Panc1 (cell line): ENCODE results near the gene PGF. TPM values are rescaled to one million over a fixed set of nuclear protein-coding genes. Genes with fewer than 3 reads are reported as not detected.

ENCODE experiments used
- ATAC-seq: fragments of 200-7000 bp; cut with Tn5 transposase; 2 replicates; pipeline ENCODE4 v1.9.1; 2020; ENCODE audit warnings: mild to moderate bottlenecking, moderate library complexity
- BruUV-seq: library from RNA; stranded (reverse); fragments of 400-500 nt; replicated peaks from 2 replicates; lab custom pipeline; 2021; lab: Mats Ljungman, UMichigan
- CTCF ChIA-PET: fragments of 300-600 bp; sonication (Branson Sonifier 250); formaldehyde crosslinking; loops from one replicate; lab custom pipeline; 2022; ENCODE audit warnings: antibody characterized with exemption; lab: Charles Lee
- POLR2A ChIA-PET: fragments of 300-600 bp; sonication (Branson Sonifier 250); formaldehyde crosslinking; loops from one replicate; lab custom pipeline; 2022; ENCODE audit warnings: antibody characterized with exemption; lab: Charles Lee
- DNase-seq: peaks from one replicate; pipeline ENCODE4 v3.0.0-alpha.2; 2010; ENCODE audit warnings: low read depth, low spot score
- H3K27ac ChIP-seq: 2 replicates; pipeline ENCODE4 v1.5.1; 2011; ENCODE audit warnings: mild to moderate bottlenecking, low read length, inconsistent platforms
- H3K27me3 ChIP-seq: fragments of 200-500 bp; sonication (Bioruptor generic); 2 replicates; pipeline ENCODE4 v1.6.0; 2014; ENCODE audit warnings: low read length, inconsistent platforms; ENCODE audit not compliant: control insufficient read depth, insufficient read depth
- H3K36me3 ChIP-seq: fragments of 200-500 bp; sonication (Bioruptor generic); 2 replicates; pipeline ENCODE4 v1.5.1; 2014; ENCODE audit warnings: inconsistent platforms, mild to moderate bottlenecking, low read length, moderate library complexity; ENCODE audit not compliant: control insufficient read depth, insufficient read depth
- H3K4me1 ChIP-seq: 2 replicates; pipeline ENCODE4 v1.5.1; 2011; ENCODE audit warnings: inconsistent platforms, mild to moderate bottlenecking, low read length, moderate library complexity; ENCODE audit not compliant: control insufficient read depth, insufficient read depth
- H3K4me3 ChIP-seq, 2 experiments: 2 replicates each; pipeline ENCODE4 v1.5.1; 2011 to 2012; ENCODE audit warnings: low read depth in 2 of 2, low read length in 2 of 2, mild to moderate bottlenecking in 2 of 2, inconsistent platforms in 1 of 2, moderate library complexity in 1 of 2
- H3K9me3 ChIP-seq: fragments of 200-500 bp; sonication (Bioruptor generic); 2 replicates; pipeline ENCODE4 v1.5.1; 2014; ENCODE audit warnings: low read depth, mild to moderate bottlenecking, inconsistent platforms, low read length, moderate library complexity; ENCODE audit not compliant: control insufficient read depth, insufficient read depth
- POLR2AphosphoS5 ChIP-seq: IDR thresholded peaks from 2 replicates; pipeline ENCODE4 v1.6.1; 2012; ENCODE audit warnings: mild to moderate bottlenecking, low read depth, low read length, moderate library complexity
- SIN3A ChIP-seq: IDR thresholded peaks from 2 replicates; pipeline ENCODE4 v1.6.1; 2012; ENCODE audit warnings: low read depth, mild to moderate bottlenecking, low read length, moderate library complexity, borderline replicate concordance; ENCODE audit not compliant: insufficient read depth
- TCF7L2 ChIP-seq: IDR thresholded peaks from 2 replicates; pipeline ENCODE4 v1.6.1; 2011; ENCODE audit warnings: mild to moderate bottlenecking, low read depth, low read length, inconsistent platforms
- in situ Hi-C: cut with HindIII; loops from 2 replicates; pipeline ENCODE4 v1.10.0; 2016; ENCODE audit warnings: low sequenced_read_pairs, low pct_unique_long_range_greater_than_20kb
- intact Hi-C: fragments of 100-400 bp; cut with micrococcal nuclease; formaldehyde crosslinking; loops from one replicate; pipeline ENCODE4 v1.10.0; 2022; ENCODE audit not compliant: unreplicated experiment
- total RNA-seq: library from RNA; stranded (reverse); gene quantifications from one replicate; pipeline ENCODE4 v1.2.1, GENCODE V29; 2021; ENCODE audit not compliant: unreplicated experiment
- TF ChIP-seq, protein P1 (sequence below), 2 experiments: IDR thresholded peaks; 2 replicates each; pipeline ENCODE4 v1.6.1; 2011 to 2012; ENCODE audit warnings: low read depth in 2 of 2, control low read depth in 1 of 2, low read length in 1 of 2, mild to moderate bottlenecking in 1 of 2, moderate library complexity in 1 of 2; ENCODE audit not compliant: insufficient read depth in 1 of 2
- TF ChIP-seq, protein P2 (sequence below): fragments of 450-650 bp; IDR thresholded peaks from 2 replicates; pipeline ENCODE4 v1.5.1; 2017; ENCODE audit warnings: mild to moderate bottlenecking

Gene PGF
- total RNA-seq, 1 experiment from 2014 or later: 7.3 TPM

DNA sequence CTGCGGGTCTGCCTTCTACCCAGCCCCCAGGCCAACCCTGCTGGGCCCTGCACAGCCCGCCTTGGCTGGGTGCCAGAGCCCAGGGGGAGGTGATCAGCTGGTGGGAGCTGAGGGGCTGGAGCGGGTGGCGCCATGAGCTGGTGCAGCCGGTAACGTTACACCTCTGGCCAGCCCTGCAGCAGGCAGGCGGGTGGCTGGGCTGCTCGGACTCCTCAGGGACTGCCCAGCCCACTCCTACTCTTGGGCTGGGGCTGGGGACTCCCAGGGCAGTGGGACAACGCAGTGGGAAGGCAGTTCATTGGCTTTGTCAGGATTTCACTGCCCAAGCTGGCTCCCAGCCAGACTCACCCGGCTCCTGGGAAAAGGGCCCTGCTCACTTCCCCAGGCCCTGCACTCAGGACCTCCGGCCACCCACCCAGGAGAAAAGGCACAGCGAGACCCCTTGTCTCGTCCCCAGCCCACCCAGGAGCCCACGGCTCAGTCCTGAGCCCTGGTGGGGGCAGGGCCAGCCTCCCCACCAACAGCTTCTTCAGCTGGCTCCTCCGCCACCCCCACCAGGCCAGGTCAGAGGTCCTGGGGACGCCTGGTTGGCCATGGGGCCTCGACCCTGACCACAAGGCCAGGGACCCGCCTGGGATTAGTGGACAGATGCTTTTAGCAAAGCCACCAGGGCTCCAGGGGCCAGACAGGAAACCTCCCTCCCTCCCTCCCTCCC, 1.0 kb downstream of the PGF start:
- ChIA-PET CTCF (interaction anchor here (1.3 kb wide), 1 partner anchor 9 kb away, joined by 8 read pairs; no protein-coding TSS in a partner anchor), POLR2A (no interaction called here)
- no peak overlapping the region for H3K27ac ChIP-seq
- H3K4me1 ChIP-seq: peaks cover 11% of the 10 kb centered on the region; the same call in 1 of the 2 replicates
- ATAC-seq (no peak), DNase-seq (no peak)
- H3K4me3 ChIP-seq: peak overlapping the region; percentile 47 to 53
- H3K9me3 ChIP-seq: no peaks in the 10 kb centered on the region
- H3K27me3 ChIP-seq: no peaks in the 10 kb centered on the region
- in situ Hi-C loops (no loop called here), intact Hi-C loops (no loop called here)
- H3K36me3 ChIP-seq: no peaks in the 10 kb centered on the region
- TF ChIP-seq TCF7L2 (no peak), POLR2AphosphoS5 (no peak), SIN3A (no peak)
- TF ChIP-seq, protein P1, sequence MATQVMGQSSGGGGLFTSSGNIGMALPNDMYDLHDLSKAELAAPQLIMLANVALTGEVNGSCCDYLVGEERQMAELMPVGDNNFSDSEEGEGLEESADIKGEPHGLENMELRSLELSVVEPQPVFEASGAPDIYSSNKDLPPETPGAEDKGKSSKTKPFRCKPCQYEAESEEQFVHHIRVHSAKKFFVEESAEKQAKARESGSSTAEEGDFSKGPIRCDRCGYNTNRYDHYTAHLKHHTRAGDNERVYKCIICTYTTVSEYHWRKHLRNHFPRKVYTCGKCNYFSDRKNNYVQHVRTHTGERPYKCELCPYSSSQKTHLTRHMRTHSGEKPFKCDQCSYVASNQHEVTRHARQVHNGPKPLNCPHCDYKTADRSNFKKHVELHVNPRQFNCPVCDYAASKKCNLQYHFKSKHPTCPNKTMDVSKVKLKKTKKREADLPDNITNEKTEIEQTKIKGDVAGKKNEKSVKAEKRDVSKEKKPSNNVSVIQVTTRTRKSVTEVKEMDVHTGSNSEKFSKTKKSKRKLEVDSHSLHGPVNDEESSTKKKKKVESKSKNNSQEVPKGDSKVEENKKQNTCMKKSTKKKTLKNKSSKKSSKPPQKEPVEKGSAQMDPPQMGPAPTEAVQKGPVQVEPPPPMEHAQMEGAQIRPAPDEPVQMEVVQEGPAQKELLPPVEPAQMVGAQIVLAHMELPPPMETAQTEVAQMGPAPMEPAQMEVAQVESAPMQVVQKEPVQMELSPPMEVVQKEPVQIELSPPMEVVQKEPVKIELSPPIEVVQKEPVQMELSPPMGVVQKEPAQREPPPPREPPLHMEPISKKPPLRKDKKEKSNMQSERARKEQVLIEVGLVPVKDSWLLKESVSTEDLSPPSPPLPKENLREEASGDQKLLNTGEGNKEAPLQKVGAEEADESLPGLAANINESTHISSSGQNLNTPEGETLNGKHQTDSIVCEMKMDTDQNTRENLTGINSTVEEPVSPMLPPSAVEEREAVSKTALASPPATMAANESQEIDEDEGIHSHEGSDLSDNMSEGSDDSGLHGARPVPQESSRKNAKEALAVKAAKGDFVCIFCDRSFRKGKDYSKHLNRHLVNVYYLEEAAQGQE (IDR thresholded peaks at IDR 0.05; ENCODE audit: insufficient read depth in 1 of 2, low read depth in 2 of 2, low read length in 1 of 2): no peak
- TF ChIP-seq, protein P2, sequence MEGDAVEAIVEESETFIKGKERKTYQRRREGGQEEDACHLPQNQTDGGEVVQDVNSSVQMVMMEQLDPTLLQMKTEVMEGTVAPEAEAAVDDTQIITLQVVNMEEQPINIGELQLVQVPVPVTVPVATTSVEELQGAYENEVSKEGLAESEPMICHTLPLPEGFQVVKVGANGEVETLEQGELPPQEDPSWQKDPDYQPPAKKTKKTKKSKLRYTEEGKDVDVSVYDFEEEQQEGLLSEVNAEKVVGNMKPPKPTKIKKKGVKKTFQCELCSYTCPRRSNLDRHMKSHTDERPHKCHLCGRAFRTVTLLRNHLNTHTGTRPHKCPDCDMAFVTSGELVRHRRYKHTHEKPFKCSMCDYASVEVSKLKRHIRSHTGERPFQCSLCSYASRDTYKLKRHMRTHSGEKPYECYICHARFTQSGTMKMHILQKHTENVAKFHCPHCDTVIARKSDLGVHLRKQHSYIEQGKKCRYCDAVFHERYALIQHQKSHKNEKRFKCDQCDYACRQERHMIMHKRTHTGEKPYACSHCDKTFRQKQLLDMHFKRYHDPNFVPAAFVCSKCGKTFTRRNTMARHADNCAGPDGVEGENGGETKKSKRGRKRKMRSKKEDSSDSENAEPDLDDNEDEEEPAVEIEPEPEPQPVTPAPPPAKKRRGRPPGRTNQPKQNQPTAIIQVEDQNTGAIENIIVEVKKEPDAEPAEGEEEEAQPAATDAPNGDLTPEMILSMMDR: no peak
- no TSS peak for BruUV-seq

DNA sequence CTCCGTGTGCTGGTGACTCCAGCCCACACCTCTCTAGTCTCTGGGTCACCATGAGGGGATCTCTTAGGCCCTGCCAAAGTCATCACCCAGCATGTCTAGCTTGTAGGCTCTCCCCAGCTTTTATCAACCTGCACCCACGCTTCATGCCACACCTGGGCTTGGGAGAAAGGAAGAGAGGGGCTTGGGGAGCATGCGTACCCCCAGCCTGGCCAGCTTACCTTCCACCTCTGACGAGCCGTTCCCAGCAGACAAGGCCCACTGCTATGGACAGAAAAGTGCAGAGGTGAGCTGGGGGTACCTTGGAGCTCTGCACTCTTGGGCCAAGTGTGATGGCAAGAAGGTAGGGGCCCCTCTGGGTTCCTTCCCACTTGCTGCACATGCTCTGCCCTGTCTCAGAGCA, 1.7 kb downstream of the PGF start:
- no peaks in the 10 kb centered on the region for H3K9me3 ChIP-seq
- intact Hi-C loops (no loop called here), in situ Hi-C loops (no loop called here)
- DNase-seq (no peak), ATAC-seq (no peak)
- ChIA-PET CTCF (interaction anchor here (1.3 kb wide), 1 partner anchor 8 kb away, joined by 8 read pairs; no protein-coding TSS in a partner anchor), POLR2A (no interaction called here)
- no peaks in the 10 kb centered on the region for H3K27me3 ChIP-seq
- no peak overlapping the region for H3K27ac ChIP-seq
- peaks cover 11% of the 10 kb centered on the region; the same call in 1 of the 2 replicates for H3K4me1 ChIP-seq
- H3K36me3 ChIP-seq: no peaks in the 10 kb centered on the region
- BruUV-seq: no TSS peak
- TF ChIP-seq, protein P2: no peak
- TF ChIP-seq, protein P1 (IDR thresholded peaks at IDR 0.05; ENCODE audit: insufficient read depth in 1 of 2, low read depth in 2 of 2, low read length in 1 of 2): no peak
- TF ChIP-seq SIN3A (no peak), POLR2AphosphoS5 (no peak), TCF7L2 (no peak)
- peak overlapping the region in 1 of 2 experiments; percentile 53; a peak in 3 of 4 replicates for H3K4me3 ChIP-seq
